DMS79 (cell line): ENCODE measurements around the gene DEDD.

Experiments used
- DNase-seq: peaks from one replicate; lab custom pipeline; 2025; lab: John Stamatoyannopoulos, UW

Gene DEDD

GRCh38 chr1:161091796-161092507 lies 40.5 kb downstream of the DEDD start:
- DNase-seq: no peak

- DNase-seq: no peak
Measured at GRCh38 chr1:161091093-161091492, 41.4 kb downstream of the DEDD start.

DNA sequence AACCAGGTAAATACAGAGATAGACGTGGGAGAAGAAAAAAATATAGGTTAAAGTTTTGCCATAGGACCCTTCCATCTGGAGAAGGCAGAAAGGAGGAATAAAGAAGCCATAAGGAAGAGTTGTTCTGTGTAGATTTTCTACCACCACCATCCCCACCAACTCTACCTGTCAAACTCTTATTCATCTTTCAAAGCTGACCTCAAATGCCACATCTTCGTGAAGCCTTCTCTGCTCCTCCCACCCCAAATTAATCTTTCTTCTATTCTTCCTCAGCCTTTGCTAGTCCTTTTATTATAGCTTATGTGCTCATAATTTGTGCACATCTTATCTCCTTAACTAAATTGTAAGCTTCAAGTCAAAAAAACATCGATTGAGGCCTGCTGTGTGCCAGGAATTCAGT lies 41.9 kb downstream of the DEDD start:
- no peak for DNase-seq

- DNase-seq: no peak
Measured at GRCh38 chr1:161089938-161090337, 42.5 kb downstream of the DEDD start.

DNA sequence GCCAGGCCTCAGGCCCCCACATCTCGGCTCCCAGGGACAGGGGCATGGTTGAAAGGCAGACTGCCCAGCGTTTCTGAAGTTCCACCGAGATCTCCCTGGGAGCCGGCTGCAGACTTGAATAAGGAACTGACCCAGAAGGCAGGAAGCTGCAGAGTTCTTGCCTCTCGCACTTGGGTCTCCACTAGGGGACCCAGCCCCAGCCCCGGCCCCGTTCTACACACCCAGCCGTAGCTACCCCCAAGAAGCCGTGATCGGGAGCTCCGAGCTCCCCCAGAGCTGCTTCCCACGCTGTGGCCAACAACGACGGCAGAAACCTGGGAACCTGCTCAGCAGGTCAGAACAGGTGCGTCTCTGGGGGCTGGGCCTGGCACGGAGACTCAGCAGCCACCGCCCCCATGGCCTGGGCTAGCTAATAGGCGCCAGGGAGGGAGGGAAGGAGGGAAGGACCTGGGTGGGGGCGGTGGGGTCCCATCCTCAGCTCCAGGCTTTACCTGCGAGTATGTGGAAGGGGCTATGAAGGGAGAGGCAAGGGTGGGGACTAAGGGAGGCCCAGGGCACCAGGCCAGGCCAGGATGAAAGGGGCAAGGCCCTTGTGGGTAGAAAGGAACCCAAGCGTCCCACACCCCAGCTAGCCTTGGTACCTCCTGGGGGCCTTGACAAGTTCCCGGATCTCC lies 43.1 kb downstream of the DEDD start, which contains the start of gene NECTIN4:
TSS of gene NECTIN4 (minus strand) at position 308 of the 674 bp plus-strand sequence. CDS start at position 46, 262 bp downstream.
- DNase-seq: peak; percentile 39

DNA sequence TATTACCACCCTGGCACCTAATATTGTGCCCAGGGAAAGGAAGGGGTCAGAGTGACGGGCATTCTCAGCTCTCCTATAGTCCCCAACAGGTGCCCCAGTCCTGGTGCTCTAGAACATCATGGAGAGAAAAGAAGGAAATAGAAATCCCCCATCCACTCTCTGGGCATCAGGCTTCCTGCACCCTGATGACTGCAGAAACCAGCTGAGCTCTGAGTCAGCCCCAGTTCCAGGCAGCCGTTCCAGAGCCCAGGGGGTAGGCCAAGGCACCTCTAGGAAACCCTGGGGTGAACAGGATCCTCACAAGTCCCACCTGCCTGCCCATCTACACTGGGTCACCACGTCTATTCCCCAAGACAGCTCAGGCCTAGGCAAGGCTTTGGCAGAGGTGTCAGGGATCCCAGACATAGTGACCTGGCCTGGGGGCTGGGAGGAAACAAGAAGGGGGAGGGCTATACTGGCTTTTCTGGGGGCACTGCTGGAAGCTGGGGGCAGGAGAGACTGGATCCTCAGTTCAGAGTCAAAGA lies 43.8 kb downstream of the DEDD start:
- DNase-seq: no peak

DNA sequence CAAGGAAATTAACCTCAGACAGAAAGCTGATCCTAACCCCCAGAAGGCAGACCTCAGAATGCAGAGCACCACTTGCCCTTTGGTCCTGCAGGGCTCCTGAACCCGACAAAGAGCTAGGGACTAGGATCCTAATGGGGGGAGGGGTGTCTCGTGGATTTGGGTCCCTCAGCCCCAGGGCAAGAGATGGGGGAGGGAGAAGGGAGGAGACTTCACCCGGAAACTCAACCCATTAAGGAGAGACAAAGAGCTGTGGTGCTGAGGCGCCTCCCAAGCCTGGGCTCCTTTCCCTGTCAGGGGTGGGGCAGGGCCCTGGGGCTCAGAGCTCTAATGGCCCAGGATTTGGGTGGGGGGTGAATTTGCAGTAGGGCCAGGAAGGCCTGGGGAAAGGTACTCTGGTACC lies 46.0 kb downstream of the DEDD start:
- no peak for DNase-seq

GRCh38 chr1:161085165-161085564 lies 47.3 kb downstream of the DEDD start:
- no peak for DNase-seq

DNA sequence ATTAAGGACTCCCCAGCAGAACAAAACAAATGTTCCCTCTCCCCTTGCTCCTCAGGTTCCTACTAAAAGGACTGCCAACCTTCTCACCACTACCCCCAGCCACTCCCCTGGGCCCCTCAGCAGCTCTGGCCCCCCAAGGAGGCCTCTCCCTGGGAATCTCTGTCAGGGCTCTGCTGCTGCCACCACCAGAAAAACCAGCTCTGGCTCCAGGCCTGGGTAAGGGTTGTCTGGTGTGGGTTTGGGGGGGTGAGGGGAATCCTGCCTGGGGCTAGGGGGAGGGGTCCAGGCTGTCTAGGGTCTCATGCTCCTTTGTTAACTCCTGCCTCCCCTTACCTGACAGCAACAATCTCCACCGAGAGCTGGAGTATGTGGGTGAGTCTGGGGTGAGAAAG lies 47.9 kb downstream of the DEDD start:
- DNase-seq: no peak

GRCh38 chr1:161083748-161084596 lies 48.5 kb downstream of the DEDD start:
- no peak for DNase-seq

DNA sequence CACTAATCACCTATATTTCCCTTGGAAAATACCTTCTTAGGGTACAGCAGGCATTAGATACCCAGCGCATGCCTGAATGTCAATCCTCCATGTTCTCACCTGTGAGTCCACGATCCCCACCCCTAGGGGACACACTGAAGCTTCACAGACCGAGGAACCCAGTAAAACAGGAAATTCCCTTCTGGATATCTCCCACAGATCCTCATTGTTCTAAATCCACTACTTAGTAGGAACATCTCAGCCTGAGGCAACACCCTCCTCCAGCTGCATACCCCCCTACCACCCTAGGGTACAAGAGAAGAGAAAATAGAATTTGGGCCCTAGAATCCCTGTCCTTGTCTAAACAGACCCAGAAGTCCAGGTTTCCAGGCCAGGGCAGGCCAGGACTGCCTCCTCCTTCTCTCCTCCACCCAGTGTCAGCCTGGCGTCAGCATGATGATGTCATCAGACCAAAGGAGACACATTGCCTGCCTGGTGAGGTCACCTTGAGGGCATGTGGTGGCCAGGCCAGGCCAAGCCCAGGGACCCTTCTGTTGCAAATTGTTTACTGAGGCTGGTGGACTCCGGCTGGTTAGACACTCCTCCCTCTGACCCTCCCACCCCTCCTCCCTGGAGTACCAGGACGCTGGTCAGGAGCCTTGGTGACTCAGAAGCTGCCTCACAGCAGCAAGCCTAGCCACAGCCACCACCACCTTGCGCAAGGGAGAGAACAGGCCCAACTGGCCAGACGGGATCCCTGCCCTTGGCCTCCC lies 49.3 kb downstream of the DEDD start:
- DNase-seq: no peak

GRCh38 chr1:161082483-161082882 lies 50.0 kb downstream of the DEDD start:
- no peak for DNase-seq

GRCh38 chr1:161081519-161081918 lies 50.9 kb downstream of the DEDD start:
- DNase-seq: no peak

DNA sequence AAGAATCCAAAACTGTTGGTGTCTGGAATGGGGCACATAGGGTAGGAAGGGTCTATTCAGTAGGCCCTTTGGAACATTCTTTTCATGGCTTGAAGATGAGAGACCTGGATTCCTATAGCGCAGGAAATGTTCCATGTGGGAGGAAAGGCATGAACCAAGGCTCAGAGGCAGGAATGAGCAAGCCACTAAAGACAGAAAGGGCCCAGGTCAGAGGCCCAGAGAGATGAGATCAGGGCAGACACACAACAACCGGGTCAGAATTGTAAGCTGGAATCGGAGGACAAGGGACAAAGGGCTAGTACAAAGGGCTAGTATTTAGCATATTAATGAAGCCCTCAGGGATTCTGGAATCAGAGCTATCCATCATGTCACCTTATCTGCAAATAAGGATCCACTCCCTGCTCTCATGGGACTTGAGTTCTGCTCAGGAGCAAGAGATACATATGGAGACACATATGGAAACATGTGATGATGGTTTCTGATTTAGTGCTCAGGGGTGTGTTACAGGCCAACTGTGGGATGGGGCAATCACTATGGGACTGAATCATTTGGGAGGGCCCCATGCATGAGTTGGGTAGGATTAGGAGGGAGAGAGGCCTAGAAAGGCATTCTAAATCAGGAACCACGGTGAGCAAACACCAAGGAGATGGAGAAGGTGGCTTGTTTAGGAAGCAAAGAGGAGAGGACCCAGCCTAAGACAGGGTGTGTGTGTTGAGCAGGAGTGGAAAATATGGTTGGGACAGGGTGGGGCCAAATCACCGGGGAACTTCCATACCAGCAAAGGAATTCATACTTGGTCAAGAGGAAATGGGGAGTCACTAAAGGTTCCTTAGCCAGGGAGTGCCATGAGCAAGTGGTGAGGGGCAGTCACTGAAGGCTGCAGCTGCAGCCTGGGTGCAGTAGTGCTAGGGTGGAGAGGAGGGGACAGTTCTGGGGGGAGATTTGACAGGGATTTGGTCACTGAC lies 51.7 kb downstream of the DEDD start:
- DNase-seq: no peak

- DNase-seq: no peak
Measured at GRCh38 chr1:161079436-161080110, 52.9 kb downstream of the DEDD start.

GRCh38 chr1:161077426-161077825 lies 55.0 kb downstream of the DEDD start:
- DNase-seq: no peak

GRCh38 chr1:161076410-161076809 lies 56.1 kb downstream of the DEDD start:
- no peak for DNase-seq

- DNase-seq: no peak
Measured at GRCh38 chr1:161074676-161075368, 57.6 kb downstream of the DEDD start.

- DNase-seq: no peak
Measured at GRCh38 chr1:161073474-161074121, 58.9 kb downstream of the DEDD start.
